ENCODE results near the gene HES2.
"Not testable (repeated sequence)": the region's sequence is repeated elsewhere in the genome, so short reads cannot be mapped to it uniquely, and the experiment has no call there.

The HES2 gene

DNA sequence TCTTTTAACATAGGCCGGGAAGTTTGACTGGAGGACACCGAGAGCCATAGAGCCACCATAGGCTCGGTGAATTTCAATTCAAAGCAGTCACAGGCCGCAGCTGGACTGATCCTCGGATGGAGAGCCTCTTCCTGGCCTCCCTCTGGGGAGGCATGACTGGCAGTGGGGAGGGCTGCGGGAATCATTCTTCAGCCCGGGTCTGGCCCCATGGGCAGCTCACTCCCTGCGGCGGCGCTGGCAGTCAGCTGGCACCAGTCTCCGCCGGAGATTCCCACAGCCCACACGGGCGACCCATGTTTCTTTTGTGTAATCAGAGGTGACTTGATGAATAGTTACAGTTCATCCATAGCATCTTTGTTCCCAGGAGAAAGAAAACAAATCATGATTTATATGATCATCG, 15.4 kb upstream of the HES2 start:
- H3K27me3 ChIP-seq (ENCODE audit: control insufficient read depth, insufficient read depth, low read length) = no peaks in the 10 kb centered on the region
- no peak overlapping the region for H3K4me2 ChIP-seq (ENCODE audit: low read length)
- TF ChIP-seq, protein P1, sequence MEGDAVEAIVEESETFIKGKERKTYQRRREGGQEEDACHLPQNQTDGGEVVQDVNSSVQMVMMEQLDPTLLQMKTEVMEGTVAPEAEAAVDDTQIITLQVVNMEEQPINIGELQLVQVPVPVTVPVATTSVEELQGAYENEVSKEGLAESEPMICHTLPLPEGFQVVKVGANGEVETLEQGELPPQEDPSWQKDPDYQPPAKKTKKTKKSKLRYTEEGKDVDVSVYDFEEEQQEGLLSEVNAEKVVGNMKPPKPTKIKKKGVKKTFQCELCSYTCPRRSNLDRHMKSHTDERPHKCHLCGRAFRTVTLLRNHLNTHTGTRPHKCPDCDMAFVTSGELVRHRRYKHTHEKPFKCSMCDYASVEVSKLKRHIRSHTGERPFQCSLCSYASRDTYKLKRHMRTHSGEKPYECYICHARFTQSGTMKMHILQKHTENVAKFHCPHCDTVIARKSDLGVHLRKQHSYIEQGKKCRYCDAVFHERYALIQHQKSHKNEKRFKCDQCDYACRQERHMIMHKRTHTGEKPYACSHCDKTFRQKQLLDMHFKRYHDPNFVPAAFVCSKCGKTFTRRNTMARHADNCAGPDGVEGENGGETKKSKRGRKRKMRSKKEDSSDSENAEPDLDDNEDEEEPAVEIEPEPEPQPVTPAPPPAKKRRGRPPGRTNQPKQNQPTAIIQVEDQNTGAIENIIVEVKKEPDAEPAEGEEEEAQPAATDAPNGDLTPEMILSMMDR (IDR thresholded peaks at IDR 0.05) = no peak
- H2AFZ ChIP-seq = no peak overlapping the region
- no peaks in the 10 kb centered on the region for H3K79me2 ChIP-seq
- H3K9ac ChIP-seq = no peak overlapping the region
- H3K4me3 ChIP-seq (ENCODE audit: low read depth, low read length) = no peak overlapping the region
- H3K9me3 ChIP-seq (ENCODE audit: control insufficient read depth, low read length) = no peaks in the 10 kb centered on the region
- H3K27ac ChIP-seq = no peak overlapping the region
- no peaks in the 10 kb centered on the region for H3K36me3 ChIP-seq (ENCODE audit: control insufficient read depth, insufficient read depth, low read length)
- peaks cover 16% of the 10 kb centered on the region for H3K4me1 ChIP-seq

DNA sequence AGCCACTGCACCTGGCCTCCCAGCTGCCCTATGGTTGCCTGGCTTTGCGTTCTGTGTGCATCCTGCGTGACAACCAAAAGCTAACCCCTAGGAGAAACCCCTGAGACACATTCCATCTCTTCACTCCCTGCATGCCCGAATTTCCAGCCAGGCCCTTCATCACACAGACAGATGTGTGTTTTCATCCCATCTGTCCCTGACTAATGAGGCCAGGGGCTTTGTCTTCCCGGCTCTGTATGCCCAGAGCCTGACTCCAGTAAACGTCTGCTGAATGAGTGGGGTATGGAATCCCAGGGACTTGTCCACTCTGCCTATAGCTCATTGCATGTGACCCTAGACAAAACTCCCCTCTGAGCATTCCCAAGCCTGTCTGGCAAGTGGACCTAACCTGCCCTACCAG, 14.5 kb upstream of the HES2 start:
- H3K9me3 ChIP-seq (ENCODE audit: control insufficient read depth, low read length) = no peaks in the 10 kb centered on the region
- no peaks in the 10 kb centered on the region for H3K79me2 ChIP-seq
- peaks cover 20% of the 10 kb centered on the region for H3K4me1 ChIP-seq
- H3K27me3 ChIP-seq (ENCODE audit: control insufficient read depth, insufficient read depth, low read length) = no peaks in the 10 kb centered on the region
- no peak overlapping the region for H3K9ac ChIP-seq
- no peaks in the 10 kb centered on the region for H3K36me3 ChIP-seq (ENCODE audit: control insufficient read depth, insufficient read depth, low read length)
- no peak overlapping the region for H3K4me2 ChIP-seq (ENCODE audit: low read length)
- no peak overlapping the region for H3K4me3 ChIP-seq (ENCODE audit: low read depth, low read length)
- H3K27ac ChIP-seq = no peak overlapping the region
- H2AFZ ChIP-seq = no peak overlapping the region
- TF ChIP-seq, protein P1 (IDR thresholded peaks at IDR 0.05) = no peak

DNA sequence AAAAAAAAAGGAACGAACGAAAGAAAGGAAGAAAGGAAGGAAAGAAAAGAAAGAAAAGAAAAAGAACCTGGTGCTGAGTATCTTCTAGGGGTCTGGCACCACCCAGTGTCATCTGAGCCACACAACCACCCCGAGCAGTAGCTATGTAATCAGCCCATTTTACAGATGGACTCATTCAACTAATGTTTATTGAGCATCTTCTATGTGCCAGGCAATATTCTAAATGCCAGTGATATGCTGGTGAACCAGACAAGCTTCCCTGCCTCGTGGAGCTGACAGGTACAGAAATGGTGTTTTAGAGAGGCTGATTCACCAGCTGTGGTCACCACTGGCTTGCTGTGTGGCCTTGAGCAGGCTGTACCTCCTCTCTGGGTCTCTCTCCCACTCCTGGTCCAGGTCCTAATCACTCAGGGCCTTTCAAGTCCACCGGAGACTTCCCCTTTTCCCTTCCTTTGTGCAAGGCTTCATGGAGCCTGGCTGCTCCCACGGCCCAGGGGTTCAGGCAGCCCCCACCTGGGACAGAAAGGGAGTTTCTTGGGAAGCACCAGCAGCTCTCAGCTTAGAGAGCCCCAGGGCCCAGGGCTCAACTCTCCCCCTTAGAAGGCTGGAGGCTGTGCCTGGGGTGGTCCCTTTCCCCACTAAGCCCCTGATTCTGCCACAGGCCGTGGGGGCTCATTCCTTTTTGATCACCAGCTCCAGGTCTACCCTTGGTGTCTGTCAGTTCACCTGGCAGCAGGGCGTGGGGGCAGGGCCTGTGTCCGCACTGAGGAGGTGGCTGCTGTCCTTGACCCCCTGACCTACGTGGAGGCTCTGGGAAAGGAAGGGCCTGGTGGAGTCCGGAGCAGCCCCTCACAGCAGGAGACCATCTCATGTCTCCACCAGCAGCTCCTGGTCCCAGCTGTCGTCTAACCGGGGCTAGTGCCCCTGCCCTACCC, 12.2 kb upstream of the HES2 start:
- H3K4me2 ChIP-seq (ENCODE audit: low read length); H2AFZ ChIP-seq; H3K79me2 ChIP-seq; H3K27ac ChIP-seq; H3K9me3 ChIP-seq (ENCODE audit: control insufficient read depth, low read length); H3K9ac ChIP-seq; H3K36me3 ChIP-seq (ENCODE audit: control insufficient read depth, insufficient read depth, low read length); H3K27me3 ChIP-seq (ENCODE audit: control insufficient read depth, insufficient read depth, low read length); H3K4me1 ChIP-seq; H3K4me3 ChIP-seq (ENCODE audit: low read depth, low read length): not testable (repeated sequence)

DNA sequence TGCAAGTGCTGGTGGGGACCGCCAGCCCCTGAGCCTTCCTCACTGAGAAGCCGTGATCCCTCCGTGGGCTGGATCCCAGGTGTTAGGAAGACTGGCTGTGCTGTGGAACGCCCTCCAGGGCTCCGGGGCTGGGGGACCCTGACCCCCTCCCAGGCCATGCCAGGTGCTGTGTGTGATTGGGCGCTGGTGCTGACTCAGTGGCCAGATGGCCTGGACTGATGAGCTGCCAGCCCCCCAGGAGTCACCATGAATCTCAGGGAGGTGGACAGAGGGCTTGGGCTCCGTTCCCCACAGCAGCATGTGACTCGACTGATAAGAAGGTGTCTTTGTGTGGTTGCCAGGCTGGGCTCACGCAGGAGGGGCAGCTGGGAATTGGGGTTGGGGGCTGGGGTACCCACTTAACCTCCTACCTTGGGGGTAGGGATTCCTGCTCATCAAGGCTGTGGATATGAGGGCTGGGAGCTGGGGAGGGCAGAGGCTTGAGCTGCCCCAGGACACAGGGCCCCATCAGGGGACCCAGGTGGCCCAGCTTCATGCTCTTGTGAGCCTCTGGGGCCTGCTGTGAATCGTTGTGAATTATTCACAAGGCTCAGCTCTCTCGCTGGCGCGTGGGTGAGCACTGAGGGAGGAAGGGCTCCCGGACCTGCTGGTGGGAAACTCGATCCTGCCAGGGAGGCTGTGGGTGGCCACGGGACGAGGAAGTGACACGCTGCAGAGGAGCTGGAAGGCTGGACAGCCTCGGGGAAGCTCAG, 10.1 kb upstream of the HES2 start:
- not testable (repeated sequence) for H3K4me2 ChIP-seq (ENCODE audit: low read length); H3K36me3 ChIP-seq (ENCODE audit: control insufficient read depth, insufficient read depth, low read length); H3K79me2 ChIP-seq; H3K9ac ChIP-seq; H3K27me3 ChIP-seq (ENCODE audit: control insufficient read depth, insufficient read depth, low read length); H3K9me3 ChIP-seq (ENCODE audit: control insufficient read depth, low read length); H3K27ac ChIP-seq; H2AFZ ChIP-seq; H3K4me1 ChIP-seq; H3K4me3 ChIP-seq (ENCODE audit: low read depth, low read length)

DNA sequence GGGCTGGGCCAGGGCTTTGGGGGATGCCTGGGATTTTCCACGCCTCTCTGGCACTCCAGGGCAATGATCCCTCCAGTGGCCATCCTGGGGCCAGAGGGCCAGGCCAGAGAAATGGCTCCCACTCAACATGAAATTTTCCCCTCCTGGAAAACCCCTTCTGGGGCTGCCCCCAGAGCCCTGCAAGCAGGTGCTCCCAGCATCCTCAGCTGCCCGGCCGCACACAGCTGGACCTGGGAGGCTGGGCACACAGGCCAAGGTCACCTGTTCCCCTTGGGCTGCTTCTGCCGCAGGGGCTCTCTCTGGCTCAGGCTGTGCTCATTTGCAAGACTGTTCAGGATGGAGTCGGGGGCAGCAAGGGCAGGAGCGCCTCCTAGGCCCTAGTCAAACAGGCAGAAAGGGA, 8.7 kb upstream of the HES2 start:
- peaks cover 12% of the 10 kb centered on the region for H3K4me1 ChIP-seq
- not testable (repeated sequence) for H3K4me3 ChIP-seq (ENCODE audit: low read depth, low read length); H3K9ac ChIP-seq; H3K4me2 ChIP-seq (ENCODE audit: low read length); H3K79me2 ChIP-seq; H2AFZ ChIP-seq; H3K9me3 ChIP-seq (ENCODE audit: control insufficient read depth, low read length); H3K27ac ChIP-seq; H3K36me3 ChIP-seq (ENCODE audit: control insufficient read depth, insufficient read depth, low read length); H3K27me3 ChIP-seq (ENCODE audit: control insufficient read depth, insufficient read depth, low read length)
